Panc1 (cell line): ENCODE data around the gene CDK11B.

Source experiments
- CTCF ChIP-seq: fragments of 450-650 bp; IDR thresholded peaks from 2 replicates; pipeline ENCODE4 v1.5.1; 2017; ENCODE audit warnings: mild to moderate bottlenecking
- POLR2AphosphoS5 ChIP-seq: IDR thresholded peaks from 2 replicates; pipeline ENCODE4 v1.6.1; 2012; ENCODE audit warnings: mild to moderate bottlenecking, low read depth, low read length, moderate library complexity
- REST ChIP-seq, 2 experiments: IDR thresholded peaks; 2 replicates each; pipeline ENCODE4 v1.6.1; 2011 to 2012; ENCODE audit warnings: low read depth in 2 of 2, control low read depth in 1 of 2, low read length in 1 of 2, mild to moderate bottlenecking in 1 of 2, moderate library complexity in 1 of 2; ENCODE audit not compliant: insufficient read depth in 1 of 2

DNA sequence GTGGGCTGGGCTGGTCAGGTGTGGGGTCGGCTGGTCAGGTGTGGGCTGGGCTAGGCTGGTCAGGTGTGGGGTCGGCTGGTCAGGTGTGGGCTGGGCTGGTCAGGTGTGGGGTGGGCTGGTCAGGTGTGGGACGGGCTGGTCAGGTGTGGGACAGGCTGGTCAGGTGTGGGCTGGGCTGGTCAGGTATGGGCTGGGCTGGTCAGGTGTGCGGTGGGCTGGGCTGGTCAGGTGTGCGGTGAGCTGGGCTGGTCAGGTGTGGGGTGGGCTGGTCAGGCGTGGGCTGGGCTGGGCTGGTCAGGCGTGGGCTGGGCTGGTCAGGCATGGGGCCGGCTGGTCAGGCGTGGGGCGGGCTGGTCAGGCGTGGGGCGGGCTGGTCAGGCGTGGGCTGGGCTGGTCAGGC is 52.6 kb downstream of the CDK11B start:
- TF ChIP-seq CTCF, result no peak
- TF ChIP-seq POLR2AphosphoS5, result no peak
- TF ChIP-seq REST (IDR thresholded peaks at IDR 0.05; ENCODE audit: insufficient read depth in 1 of 2, low read depth in 2 of 2, low read length in 1 of 2), result no peak
